Measurements from ENCODE around the gene CLTA.

CLTA gene

GRCh38 chr9:36188212-36188611, 2.5 kb upstream of the CLTA start:
- Histone ChIP-seq H3K27me3 (ENCODE audit: insufficient read depth, low read length) (no peaks in the 10 kb centered on the region), H3K4me1 (ENCODE audit: control insufficient read depth, insufficient read depth, low read length, unreplicated experiment) (peaks cover 20% of the 10 kb centered on the region), H3K36me3 (ENCODE audit: insufficient read depth, low read length) (no peaks in the 10 kb centered on the region), H3K27ac (ENCODE audit: low read depth, low read length) (no peak overlapping the region), H3K79me2 (ENCODE audit: control insufficient read depth, insufficient read depth, low read length, unreplicated experiment) (peaks cover 25% of the 10 kb centered on the region), H3K4me3 (ENCODE audit: low read depth, low read length) (no peak overlapping the region), H2AFZ (ENCODE audit: low read length, unreplicated experiment) (no peak overlapping the region)

- H3K27ac ChIP-seq (ENCODE audit: low read depth, low read length) = peak overlapping the region; percentile 75
- H3K4me1 ChIP-seq (ENCODE audit: control insufficient read depth, insufficient read depth, low read length, unreplicated experiment) = peaks cover 38% of the 10 kb centered on the region
- H3K4me3 ChIP-seq (ENCODE audit: low read depth, low read length) = peak overlapping the region; percentile 95
- 0 out of 2 replicates have a peak, but pooled peaks cover 7% of the 10 kb centered on the region for H3K36me3 ChIP-seq (ENCODE audit: insufficient read depth, low read length)
- peaks cover 42% of the 10 kb centered on the region for H3K79me2 ChIP-seq (ENCODE audit: control insufficient read depth, insufficient read depth, low read length, unreplicated experiment)
- peak overlapping the region; percentile 38 for H2AFZ ChIP-seq (ENCODE audit: low read length, unreplicated experiment)
- no peaks in the 10 kb centered on the region for H3K27me3 ChIP-seq (ENCODE audit: insufficient read depth, low read length)
Observed at GRCh38 chr9:36189976-36190375, 745 bp upstream of the CLTA start.

GRCh38 chr9:36191290-36191645, 547 bp downstream of the CLTA start:
- H3K79me2 ChIP-seq (ENCODE audit: control insufficient read depth, insufficient read depth, low read length, unreplicated experiment) = peaks cover 48% of the 10 kb centered on the region
- no peak overlapping the region for H2AFZ ChIP-seq (ENCODE audit: low read length, unreplicated experiment)
- peak overlapping the region; percentile 75; the same call in 1 of the 2 replicates for H3K27ac ChIP-seq (ENCODE audit: low read depth, low read length)
- no peaks in the 10 kb centered on the region for H3K27me3 ChIP-seq (ENCODE audit: insufficient read depth, low read length)
- H3K4me3 ChIP-seq (ENCODE audit: low read depth, low read length) = peak overlapping the region; percentile 95
- H3K36me3 ChIP-seq (ENCODE audit: insufficient read depth, low read length) = 0 out of 2 replicates have a peak, but pooled peaks cover 7% of the 10 kb centered on the region
- peaks cover 40% of the 10 kb centered on the region for H3K4me1 ChIP-seq (ENCODE audit: control insufficient read depth, insufficient read depth, low read length, unreplicated experiment)

DNA sequence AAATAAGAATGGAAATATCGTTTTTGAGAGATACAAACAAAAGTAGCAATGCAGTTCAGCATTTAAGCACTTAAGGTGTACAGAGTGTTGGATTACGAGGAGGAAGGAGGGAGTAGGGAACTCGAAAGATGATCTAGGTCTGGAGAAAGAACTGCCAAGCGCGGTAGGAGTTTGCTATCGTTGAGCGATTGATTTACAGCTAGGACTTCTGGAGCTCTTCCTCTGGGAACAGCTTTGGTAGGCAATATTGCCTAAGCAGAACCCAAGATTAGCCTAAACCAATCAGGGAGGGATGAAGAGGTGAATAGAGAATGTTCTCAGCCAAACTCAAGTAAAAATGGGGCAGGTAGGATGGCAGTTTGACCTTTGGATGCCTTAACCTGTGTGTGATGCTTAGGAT, 965 bp downstream of the CLTA start:
- peaks cover 52% of the 10 kb centered on the region for H3K79me2 ChIP-seq (ENCODE audit: control insufficient read depth, insufficient read depth, low read length, unreplicated experiment)
- H3K27me3 ChIP-seq (ENCODE audit: insufficient read depth, low read length) = no peaks in the 10 kb centered on the region
- no peak overlapping the region for H2AFZ ChIP-seq (ENCODE audit: low read length, unreplicated experiment)
- peak overlapping the region; percentile 75; the same call in 1 of the 2 replicates for H3K27ac ChIP-seq (ENCODE audit: low read depth, low read length)
- H3K4me3 ChIP-seq (ENCODE audit: low read depth, low read length) = peak overlapping the region; percentile 95
- 0 out of 2 replicates have a peak, but pooled peaks cover 7% of the 10 kb centered on the region for H3K36me3 ChIP-seq (ENCODE audit: insufficient read depth, low read length)
- H3K4me1 ChIP-seq (ENCODE audit: control insufficient read depth, insufficient read depth, low read length, unreplicated experiment) = peaks cover 40% of the 10 kb centered on the region

DNA sequence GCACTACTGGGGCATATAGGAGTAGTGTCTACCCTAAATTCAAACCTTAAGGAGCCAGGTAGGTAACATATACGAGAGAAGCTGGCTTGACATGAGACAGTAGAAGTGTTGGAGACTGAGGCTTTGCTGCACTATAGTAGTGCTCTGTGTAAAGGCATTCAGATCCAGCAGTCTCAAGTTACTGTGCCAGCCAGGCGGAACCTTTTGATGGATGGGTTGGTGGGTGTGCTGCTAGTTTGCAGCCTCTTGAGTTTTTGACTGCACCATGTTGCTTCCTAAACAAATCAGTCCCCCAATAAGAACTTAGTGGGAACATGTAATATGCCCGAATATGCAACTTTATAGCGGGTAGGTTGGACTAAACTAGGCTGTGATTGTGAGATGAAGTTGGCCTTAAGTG, 1.5 kb downstream of the CLTA start:
- peaks cover 10% of the 10 kb centered on the region for H3K36me3 ChIP-seq (ENCODE audit: insufficient read depth, low read length)
- peaks cover 57% of the 10 kb centered on the region for H3K79me2 ChIP-seq (ENCODE audit: control insufficient read depth, insufficient read depth, low read length, unreplicated experiment)
- H3K27ac ChIP-seq (ENCODE audit: low read depth, low read length) = no peak overlapping the region
- H3K4me3 ChIP-seq (ENCODE audit: low read depth, low read length) = peak overlapping the region; percentile 95
- H2AFZ ChIP-seq (ENCODE audit: low read length, unreplicated experiment) = no peak overlapping the region
- H3K4me1 ChIP-seq (ENCODE audit: control insufficient read depth, insufficient read depth, low read length, unreplicated experiment) = peaks cover 39% of the 10 kb centered on the region
- H3K27me3 ChIP-seq (ENCODE audit: insufficient read depth, low read length) = no peaks in the 10 kb centered on the region

GRCh38 chr9:36193023-36193422, 2.3 kb downstream of the CLTA start:
- Histone ChIP-seq H2AFZ (ENCODE audit: low read length, unreplicated experiment) (no peak overlapping the region), H3K4me1 (ENCODE audit: control insufficient read depth, insufficient read depth, low read length, unreplicated experiment) (peaks cover 33% of the 10 kb centered on the region), H3K4me3 (ENCODE audit: low read depth, low read length) (peak overlapping the region; percentile 95), H3K27ac (ENCODE audit: low read depth, low read length) (no peak overlapping the region), H3K36me3 (ENCODE audit: insufficient read depth, low read length) (peaks cover 14% of the 10 kb centered on the region), H3K27me3 (ENCODE audit: insufficient read depth, low read length) (no peaks in the 10 kb centered on the region), H3K79me2 (ENCODE audit: control insufficient read depth, insufficient read depth, low read length, unreplicated experiment) (peaks cover 62% of the 10 kb centered on the region)

GRCh38 chr9:36194326-36195000, 3.7 kb downstream of the CLTA start:
- H3K79me2 ChIP-seq (ENCODE audit: control insufficient read depth, insufficient read depth, low read length, unreplicated experiment) = peaks cover 68% of the 10 kb centered on the region
- no peaks in the 10 kb centered on the region for H3K27me3 ChIP-seq (ENCODE audit: insufficient read depth, low read length)
- no peak overlapping the region for H3K27ac ChIP-seq (ENCODE audit: low read depth, low read length)
- peaks cover 18% of the 10 kb centered on the region for H3K36me3 ChIP-seq (ENCODE audit: insufficient read depth, low read length)
- H3K4me1 ChIP-seq (ENCODE audit: control insufficient read depth, insufficient read depth, low read length, unreplicated experiment) = peaks cover 33% of the 10 kb centered on the region
- H3K4me3 ChIP-seq (ENCODE audit: low read depth, low read length) = peak overlapping the region; percentile 54
- no peak overlapping the region for H2AFZ ChIP-seq (ENCODE audit: low read length, unreplicated experiment)

DNA sequence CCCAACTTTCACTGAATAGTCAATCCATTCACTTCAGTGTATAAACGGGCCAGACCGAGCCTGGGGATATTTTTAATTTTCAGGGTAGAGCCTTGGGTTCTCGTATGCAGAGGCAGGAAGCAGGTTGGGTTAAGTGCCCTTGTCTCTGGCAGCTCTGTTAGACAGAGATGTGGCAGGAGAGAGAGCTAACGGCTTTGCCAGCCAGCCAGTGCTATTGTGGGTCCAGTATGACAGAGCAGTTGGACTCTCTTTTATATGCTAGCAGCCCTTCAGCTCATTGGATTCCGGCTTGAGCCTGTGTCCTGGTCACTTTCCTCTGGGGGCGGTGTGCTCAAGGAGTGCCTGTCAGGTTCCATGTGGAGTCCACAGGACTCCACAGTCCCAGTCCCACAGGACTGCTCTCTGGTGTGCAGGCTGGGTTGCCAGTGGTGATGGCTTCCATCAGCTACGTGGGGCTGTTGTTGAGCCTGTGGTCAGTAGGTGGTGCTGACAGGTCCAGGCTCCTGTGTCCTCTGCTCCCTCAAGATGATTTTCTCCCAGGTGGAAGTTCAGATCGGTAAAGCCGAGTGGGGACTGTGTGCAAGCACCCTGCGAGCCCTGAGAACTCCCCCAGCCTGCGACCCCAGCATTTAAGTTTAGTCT, 14.3 kb downstream of the CLTA start:
- H3K27ac ChIP-seq (ENCODE audit: low read depth, low read length) = no peak overlapping the region
- H3K36me3 ChIP-seq (ENCODE audit: insufficient read depth, low read length) = peaks cover 51% of the 10 kb centered on the region
- H3K4me3 ChIP-seq (ENCODE audit: low read depth, low read length) = no peak overlapping the region
- H2AFZ ChIP-seq (ENCODE audit: low read length, unreplicated experiment) = no peak overlapping the region
- peaks cover 28% of the 10 kb centered on the region for H3K4me1 ChIP-seq (ENCODE audit: control insufficient read depth, insufficient read depth, low read length, unreplicated experiment)
- peaks cover 42% of the 10 kb centered on the region for H3K79me2 ChIP-seq (ENCODE audit: control insufficient read depth, insufficient read depth, low read length, unreplicated experiment)
- no peaks in the 10 kb centered on the region for H3K27me3 ChIP-seq (ENCODE audit: insufficient read depth, low read length)

DNA sequence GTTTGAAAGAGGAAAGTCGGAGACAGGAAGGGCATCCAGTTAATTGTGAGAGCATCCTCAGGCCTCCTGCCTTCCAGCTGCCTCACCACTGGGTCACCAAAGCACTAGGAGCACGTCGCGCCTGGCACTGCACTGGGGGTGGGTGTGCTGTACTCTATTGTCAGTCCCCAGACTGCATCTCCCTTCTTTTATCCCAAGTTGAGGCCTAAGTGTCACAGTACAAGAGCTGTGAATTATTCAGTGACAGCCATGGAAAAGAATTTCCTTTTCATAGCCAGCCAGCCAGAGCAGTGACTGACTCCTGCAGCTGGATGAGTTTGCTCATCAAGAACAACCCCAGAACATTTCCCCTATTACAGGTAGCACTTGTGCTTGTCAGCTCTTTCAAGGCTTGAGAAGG, 16.3 kb downstream of the CLTA start:
- Histone ChIP-seq H3K27me3 (ENCODE audit: insufficient read depth, low read length) (no peaks in the 10 kb centered on the region), H3K36me3 (ENCODE audit: insufficient read depth, low read length) (peaks cover 55% of the 10 kb centered on the region), H3K79me2 (ENCODE audit: control insufficient read depth, insufficient read depth, low read length, unreplicated experiment) (peaks cover 60% of the 10 kb centered on the region), H2AFZ (ENCODE audit: low read length, unreplicated experiment) (no peak overlapping the region), H3K4me1 (ENCODE audit: control insufficient read depth, insufficient read depth, low read length, unreplicated experiment) (peaks cover 28% of the 10 kb centered on the region), H3K27ac (ENCODE audit: low read depth, low read length) (peak overlapping the region; percentile 83), H3K4me3 (ENCODE audit: low read depth, low read length) (0 out of 2 replicates have a peak overlapping the region, but pooled peaks have one; percentile 1)

- H3K79me2 ChIP-seq (ENCODE audit: control insufficient read depth, insufficient read depth, low read length, unreplicated experiment) = peaks cover 63% of the 10 kb centered on the region
- peaks cover 28% of the 10 kb centered on the region for H3K4me1 ChIP-seq (ENCODE audit: control insufficient read depth, insufficient read depth, low read length, unreplicated experiment)
- H2AFZ ChIP-seq (ENCODE audit: low read length, unreplicated experiment) = no peak overlapping the region
- no peaks in the 10 kb centered on the region for H3K27me3 ChIP-seq (ENCODE audit: insufficient read depth, low read length)
- 0 out of 2 replicates have a peak overlapping the region, but pooled peaks have one; percentile 1 for H3K4me3 ChIP-seq (ENCODE audit: low read depth, low read length)
- H3K27ac ChIP-seq (ENCODE audit: low read depth, low read length) = peak overlapping the region; percentile 83
- H3K36me3 ChIP-seq (ENCODE audit: insufficient read depth, low read length) = peaks cover 54% of the 10 kb centered on the region
Observed at GRCh38 chr9:36207546-36208012, 16.9 kb downstream of the CLTA start.

Measured in ACC112 (cell line).